Measurements from ENCODE around the gene APLP2. TPM values are rescaled to one million over a fixed set of nuclear protein-coding genes. Genes with fewer than 3 reads are reported as not detected.

Gene APLP2
- polyA plus RNA-seq, 1 donor from 2014 or later: 226 TPM

DNA sequence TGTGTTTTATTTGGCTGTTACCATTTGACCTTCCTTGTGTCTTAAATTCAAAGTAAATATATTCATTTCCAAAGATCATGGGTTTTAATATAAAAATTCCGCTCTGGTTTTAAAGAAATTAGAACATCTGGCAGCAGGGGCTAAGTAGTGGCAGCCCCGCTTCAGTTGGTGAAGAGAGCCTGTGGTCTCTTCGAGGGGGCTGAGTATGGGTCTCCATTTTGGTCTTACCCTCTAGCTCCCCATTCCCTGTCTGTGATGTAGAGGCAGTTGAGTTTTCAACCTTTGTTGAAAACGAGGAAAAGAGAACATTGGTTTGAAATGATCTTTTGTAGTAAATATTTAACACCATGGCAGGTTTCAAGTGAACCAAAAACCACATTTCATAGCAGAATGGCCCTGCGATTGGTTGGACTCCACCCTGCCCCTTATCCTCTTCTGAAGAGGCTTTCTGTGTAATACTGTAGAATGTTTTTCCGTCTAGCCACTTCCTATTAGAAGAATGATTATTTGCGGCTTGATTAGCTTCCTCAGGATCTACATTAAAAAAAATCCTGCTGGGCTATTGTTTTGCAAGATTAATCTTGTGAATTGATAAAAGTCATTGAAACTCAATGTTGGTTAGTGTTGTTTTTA is 17.7 kb downstream of the APLP2 start:
- no peak overlapping the region for H3K9ac ChIP-seq (ENCODE audit: low read length)
- no peak overlapping the region for H2AFZ ChIP-seq (ENCODE audit: low read depth, low read length)
- no peaks in the 10 kb centered on the region for H3F3A ChIP-seq (ENCODE audit: insufficient read depth, low read length, poor library complexity, severe bottlenecking)
- no peaks in the 10 kb centered on the region for H3K27me3 ChIP-seq (ENCODE audit: insufficient read depth, low read depth, low read length)
- no peaks in the 10 kb centered on the region for H3K9me3 ChIP-seq (ENCODE audit: low read length)
- no peaks in the 10 kb centered on the region for H3K9me2 ChIP-seq (ENCODE audit: insufficient read depth, low read length)
- no peak for TF ChIP-seq MXI1 (conservative IDR thresholded peaks at IDR 0.05; ENCODE audit: poor library complexity, severe bottlenecking)
- TF ChIP-seq, protein P1, sequence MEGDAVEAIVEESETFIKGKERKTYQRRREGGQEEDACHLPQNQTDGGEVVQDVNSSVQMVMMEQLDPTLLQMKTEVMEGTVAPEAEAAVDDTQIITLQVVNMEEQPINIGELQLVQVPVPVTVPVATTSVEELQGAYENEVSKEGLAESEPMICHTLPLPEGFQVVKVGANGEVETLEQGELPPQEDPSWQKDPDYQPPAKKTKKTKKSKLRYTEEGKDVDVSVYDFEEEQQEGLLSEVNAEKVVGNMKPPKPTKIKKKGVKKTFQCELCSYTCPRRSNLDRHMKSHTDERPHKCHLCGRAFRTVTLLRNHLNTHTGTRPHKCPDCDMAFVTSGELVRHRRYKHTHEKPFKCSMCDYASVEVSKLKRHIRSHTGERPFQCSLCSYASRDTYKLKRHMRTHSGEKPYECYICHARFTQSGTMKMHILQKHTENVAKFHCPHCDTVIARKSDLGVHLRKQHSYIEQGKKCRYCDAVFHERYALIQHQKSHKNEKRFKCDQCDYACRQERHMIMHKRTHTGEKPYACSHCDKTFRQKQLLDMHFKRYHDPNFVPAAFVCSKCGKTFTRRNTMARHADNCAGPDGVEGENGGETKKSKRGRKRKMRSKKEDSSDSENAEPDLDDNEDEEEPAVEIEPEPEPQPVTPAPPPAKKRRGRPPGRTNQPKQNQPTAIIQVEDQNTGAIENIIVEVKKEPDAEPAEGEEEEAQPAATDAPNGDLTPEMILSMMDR (IDR thresholded peaks at IDR 0.05; ENCODE audit: poor library complexity, severe bottlenecking): no peak
- no peak overlapping the region for H3K27ac ChIP-seq (ENCODE audit: low read length)
- peaks cover 4% of the 10 kb centered on the region for H4K20me1 ChIP-seq (ENCODE audit: insufficient read depth)
- H3K4me2 ChIP-seq (ENCODE audit: low read length): no peak overlapping the region
- no peaks in the 10 kb centered on the region for H3K36me3 ChIP-seq (ENCODE audit: insufficient read depth, low read length)
- no peak overlapping the region for H3K4me3 ChIP-seq (ENCODE audit: low read length)
- H3K79me2 ChIP-seq (replicated peaks; ENCODE audit: insufficient read depth, low read length): peaks cover 74% of the 10 kb centered on the region

DNA sequence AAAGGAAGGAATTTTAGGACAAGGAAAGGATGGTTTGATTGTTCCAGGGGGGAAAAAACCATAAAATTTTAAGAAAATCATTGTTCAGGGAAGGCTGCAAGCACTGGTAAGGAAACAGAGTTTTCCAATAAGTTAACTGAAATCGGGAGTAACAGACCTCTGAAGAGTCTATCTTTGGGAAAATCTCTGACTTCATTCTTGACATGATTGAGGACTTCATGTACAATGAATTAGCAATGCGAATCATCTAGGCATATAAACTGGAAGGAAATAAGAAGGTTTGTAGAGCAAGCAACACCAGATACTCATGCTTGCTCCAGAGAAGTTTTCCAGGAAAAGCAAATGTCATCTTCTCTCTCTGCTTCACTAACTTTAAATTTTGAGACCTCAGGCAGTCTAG is 18.5 kb downstream of the APLP2 start:
- H3K4me2 ChIP-seq (ENCODE audit: low read length): no peak overlapping the region
- no peak overlapping the region for H3K27ac ChIP-seq (ENCODE audit: low read length)
- H3K79me2 ChIP-seq (replicated peaks; ENCODE audit: insufficient read depth, low read length): peaks cover 70% of the 10 kb centered on the region
- no peak overlapping the region for H2AFZ ChIP-seq (ENCODE audit: low read depth, low read length)
- TF ChIP-seq POLR2AphosphoS5 (IDR thresholded peaks at IDR 0.05) (no peak), EZH2 (IDR thresholded peaks at IDR 0.05; ENCODE audit: borderline replicate concordance, insufficient read depth, low read length, poor library complexity, severe bottlenecking) (no peak), EP300 (conservative IDR thresholded peaks at IDR 0.05; ENCODE audit: poor library complexity, severe bottlenecking) (no peak), RAD21 (conservative IDR thresholded peaks at IDR 0.05) (no peak), MXI1 (conservative IDR thresholded peaks at IDR 0.05; ENCODE audit: poor library complexity, severe bottlenecking) (no peak), TAF1 (IDR thresholded peaks at IDR 0.05; ENCODE audit: low read depth) (no peak), SMC3 (conservative IDR thresholded peaks at IDR 0.05; ENCODE audit: poor library complexity) (no peak)
- TF ChIP-seq, protein P1 (IDR thresholded peaks at IDR 0.05; ENCODE audit: poor library complexity, severe bottlenecking): no peak
- TF ChIP-seq, protein P2, sequence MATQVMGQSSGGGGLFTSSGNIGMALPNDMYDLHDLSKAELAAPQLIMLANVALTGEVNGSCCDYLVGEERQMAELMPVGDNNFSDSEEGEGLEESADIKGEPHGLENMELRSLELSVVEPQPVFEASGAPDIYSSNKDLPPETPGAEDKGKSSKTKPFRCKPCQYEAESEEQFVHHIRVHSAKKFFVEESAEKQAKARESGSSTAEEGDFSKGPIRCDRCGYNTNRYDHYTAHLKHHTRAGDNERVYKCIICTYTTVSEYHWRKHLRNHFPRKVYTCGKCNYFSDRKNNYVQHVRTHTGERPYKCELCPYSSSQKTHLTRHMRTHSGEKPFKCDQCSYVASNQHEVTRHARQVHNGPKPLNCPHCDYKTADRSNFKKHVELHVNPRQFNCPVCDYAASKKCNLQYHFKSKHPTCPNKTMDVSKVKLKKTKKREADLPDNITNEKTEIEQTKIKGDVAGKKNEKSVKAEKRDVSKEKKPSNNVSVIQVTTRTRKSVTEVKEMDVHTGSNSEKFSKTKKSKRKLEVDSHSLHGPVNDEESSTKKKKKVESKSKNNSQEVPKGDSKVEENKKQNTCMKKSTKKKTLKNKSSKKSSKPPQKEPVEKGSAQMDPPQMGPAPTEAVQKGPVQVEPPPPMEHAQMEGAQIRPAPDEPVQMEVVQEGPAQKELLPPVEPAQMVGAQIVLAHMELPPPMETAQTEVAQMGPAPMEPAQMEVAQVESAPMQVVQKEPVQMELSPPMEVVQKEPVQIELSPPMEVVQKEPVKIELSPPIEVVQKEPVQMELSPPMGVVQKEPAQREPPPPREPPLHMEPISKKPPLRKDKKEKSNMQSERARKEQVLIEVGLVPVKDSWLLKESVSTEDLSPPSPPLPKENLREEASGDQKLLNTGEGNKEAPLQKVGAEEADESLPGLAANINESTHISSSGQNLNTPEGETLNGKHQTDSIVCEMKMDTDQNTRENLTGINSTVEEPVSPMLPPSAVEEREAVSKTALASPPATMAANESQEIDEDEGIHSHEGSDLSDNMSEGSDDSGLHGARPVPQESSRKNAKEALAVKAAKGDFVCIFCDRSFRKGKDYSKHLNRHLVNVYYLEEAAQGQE (IDR thresholded peaks at IDR 0.05; ENCODE audit: borderline replicate concordance): no peak
- peaks cover 4% of the 10 kb centered on the region for H4K20me1 ChIP-seq (ENCODE audit: insufficient read depth)
- H3F3A ChIP-seq (ENCODE audit: insufficient read depth, low read length, poor library complexity, severe bottlenecking): no peaks in the 10 kb centered on the region
- H3K9me3 ChIP-seq (ENCODE audit: low read length): no peaks in the 10 kb centered on the region
- no peaks in the 10 kb centered on the region for H3K27me3 ChIP-seq (ENCODE audit: insufficient read depth, low read depth, low read length)
- no peak overlapping the region for H3K9ac ChIP-seq (ENCODE audit: low read length)
- no peak overlapping the region for H3K4me3 ChIP-seq (ENCODE audit: low read length)
- H3K9me2 ChIP-seq (ENCODE audit: insufficient read depth, low read length): no peaks in the 10 kb centered on the region
- H3K36me3 ChIP-seq (ENCODE audit: insufficient read depth, low read length): no peaks in the 10 kb centered on the region

Data from neural cell (in vitro differentiated cells).